Omental fat pad (tissue), 4 donors: Measurements from ENCODE around the gene MINAR2. TPM values are rescaled to one million over a fixed set of nuclear protein-coding genes. Genes with fewer than 3 reads are reported as not detected.
A peak's percentile ranks its signal among the peaks of the same experiment; 100 is the strongest.

Experiments
- ATAC-seq: fragments of 150-250 bp; one replicate; pipeline ENCODE4 v1.9.1; 2016; ENCODE audit warnings: mild to moderate bottlenecking, moderate library complexity; ENCODE audit not compliant: low FRiP score
- DNase-seq: peaks from one replicate; pipeline ENCODE4 v3.0.0-alpha.2; 2019; ENCODE audit warnings: low spot score
- total RNA-seq, 4 donors: library from RNA; depleted of rRNA; stranded (reverse); fragments of >200 nt; gene quantifications; one replicate each; pipeline ENCODE4 v1.1.0, GENCODE V29; 2016
- TF ChIP-seq, protein P1 (sequence below), 3 donors: fragments of 450-650 bp; IDR thresholded peaks; one replicate each; pipeline ENCODE4 v1.5.1; 2016 to 2017; ENCODE audit warnings: antibody characterized with exemption in 3 of 3, mild to moderate bottlenecking in 3 of 3, moderate library complexity in 2 of 3

MINAR2 gene
- total RNA-seq, 4 donors from 2014 or later, result not detected

DNA sequence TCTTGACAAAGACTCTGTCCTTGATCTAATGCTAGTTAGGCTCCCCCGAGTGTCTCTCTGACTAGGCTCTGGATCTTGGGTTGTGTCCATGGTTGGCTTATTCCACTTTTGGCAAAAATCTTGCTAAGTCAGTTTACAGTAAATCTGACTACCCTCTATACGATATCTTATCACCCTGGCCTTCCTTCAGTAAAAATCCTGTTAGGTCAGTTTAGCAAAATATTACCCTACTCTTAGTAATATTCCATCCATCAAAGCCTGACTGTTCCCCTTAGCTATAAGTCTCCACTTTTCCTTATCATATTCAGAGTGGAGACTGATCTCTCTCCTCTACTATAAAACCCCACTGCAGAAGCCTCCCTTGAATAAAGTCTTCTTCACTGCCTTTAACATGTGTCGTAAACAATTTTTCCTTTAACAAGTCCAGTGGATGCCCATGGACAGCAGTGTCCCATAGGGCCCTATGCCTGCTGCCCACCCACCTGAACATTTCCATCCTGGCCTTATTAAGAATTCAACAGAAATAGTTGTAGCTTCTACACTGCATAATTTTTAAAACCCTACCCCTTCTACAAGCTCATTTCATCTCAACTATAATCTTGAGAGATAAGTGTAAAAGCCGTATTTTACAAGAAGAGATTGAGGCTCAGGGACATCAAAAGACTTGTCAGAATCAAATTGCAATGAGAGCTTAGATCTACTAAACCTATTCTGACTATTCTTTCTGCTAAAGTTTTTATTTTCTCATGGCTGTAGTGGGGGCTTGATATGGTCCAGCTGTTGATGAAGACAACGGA is 22.3 kb downstream of the MINAR2 start:
- TF ChIP-seq, protein P1, sequence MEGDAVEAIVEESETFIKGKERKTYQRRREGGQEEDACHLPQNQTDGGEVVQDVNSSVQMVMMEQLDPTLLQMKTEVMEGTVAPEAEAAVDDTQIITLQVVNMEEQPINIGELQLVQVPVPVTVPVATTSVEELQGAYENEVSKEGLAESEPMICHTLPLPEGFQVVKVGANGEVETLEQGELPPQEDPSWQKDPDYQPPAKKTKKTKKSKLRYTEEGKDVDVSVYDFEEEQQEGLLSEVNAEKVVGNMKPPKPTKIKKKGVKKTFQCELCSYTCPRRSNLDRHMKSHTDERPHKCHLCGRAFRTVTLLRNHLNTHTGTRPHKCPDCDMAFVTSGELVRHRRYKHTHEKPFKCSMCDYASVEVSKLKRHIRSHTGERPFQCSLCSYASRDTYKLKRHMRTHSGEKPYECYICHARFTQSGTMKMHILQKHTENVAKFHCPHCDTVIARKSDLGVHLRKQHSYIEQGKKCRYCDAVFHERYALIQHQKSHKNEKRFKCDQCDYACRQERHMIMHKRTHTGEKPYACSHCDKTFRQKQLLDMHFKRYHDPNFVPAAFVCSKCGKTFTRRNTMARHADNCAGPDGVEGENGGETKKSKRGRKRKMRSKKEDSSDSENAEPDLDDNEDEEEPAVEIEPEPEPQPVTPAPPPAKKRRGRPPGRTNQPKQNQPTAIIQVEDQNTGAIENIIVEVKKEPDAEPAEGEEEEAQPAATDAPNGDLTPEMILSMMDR (IDR thresholded peaks at IDR 0.05), result no peak
- peak; percentile 50 for ATAC-seq
- no peak for DNase-seq

DNA sequence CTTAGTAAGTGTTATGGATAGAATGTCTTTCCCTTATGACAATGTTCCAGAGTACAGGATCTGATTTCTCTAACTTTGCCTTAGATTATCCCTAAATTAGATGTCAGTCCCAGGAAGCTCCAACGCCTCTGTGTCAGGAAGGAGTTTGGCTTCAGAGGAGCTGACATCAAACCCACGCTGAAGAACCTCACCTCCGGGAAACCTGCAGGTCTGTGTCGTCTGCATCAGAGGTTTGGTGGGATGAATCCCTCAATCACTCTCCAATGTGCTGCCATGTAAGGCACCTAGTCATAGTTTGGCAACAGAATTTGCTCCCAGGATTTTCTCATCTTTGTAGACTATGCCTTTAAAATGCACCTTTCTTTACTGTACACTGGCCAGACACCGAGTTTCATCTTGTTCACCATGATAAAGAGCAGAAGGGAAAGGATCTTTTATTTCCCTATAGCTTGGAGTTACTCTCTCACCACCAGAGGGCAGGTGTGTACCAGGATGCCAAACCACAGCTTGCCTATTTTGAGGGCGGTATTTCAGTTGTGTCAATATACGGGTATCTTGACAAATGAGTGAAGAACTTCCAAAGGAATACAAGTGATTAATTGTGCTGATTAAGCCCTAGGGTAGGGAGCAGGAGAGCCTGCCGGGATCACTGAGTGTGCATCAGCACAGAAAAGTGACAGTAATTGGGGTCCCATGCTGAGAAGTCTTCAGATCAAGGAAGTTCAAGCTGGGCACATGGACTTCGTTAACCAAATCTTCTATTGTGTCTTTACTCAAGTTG is 23.4 kb downstream of the MINAR2 start:
- DNase-seq (no peak), ATAC-seq (no peak)
- TF ChIP-seq, protein P1 (IDR thresholded peaks at IDR 0.05), result peak in 1 of 3 donors; percentile 39

DNA sequence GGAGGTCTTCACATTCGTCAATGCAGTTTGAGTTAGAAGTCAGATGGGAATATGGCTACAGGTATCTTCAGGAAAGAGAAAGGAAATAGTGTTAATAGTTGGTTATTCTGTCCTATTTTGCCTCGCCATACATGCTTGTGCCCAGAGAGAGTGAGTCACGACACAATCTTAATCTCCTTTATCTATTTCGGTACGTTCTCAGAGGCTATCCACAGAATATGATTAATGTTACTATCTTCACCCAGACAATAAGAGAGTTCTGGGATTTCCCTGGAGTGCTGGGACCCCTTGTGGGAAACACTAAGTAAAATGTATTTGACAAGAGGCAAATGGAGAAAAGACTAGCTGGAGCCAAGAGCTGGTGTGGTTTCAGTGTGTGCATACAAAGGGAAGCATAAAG is 25.5 kb downstream of the MINAR2 start:
- TF ChIP-seq, protein P1 (IDR thresholded peaks at IDR 0.05), result no peak
- DNase-seq (no peak), ATAC-seq (no peak)

DNA sequence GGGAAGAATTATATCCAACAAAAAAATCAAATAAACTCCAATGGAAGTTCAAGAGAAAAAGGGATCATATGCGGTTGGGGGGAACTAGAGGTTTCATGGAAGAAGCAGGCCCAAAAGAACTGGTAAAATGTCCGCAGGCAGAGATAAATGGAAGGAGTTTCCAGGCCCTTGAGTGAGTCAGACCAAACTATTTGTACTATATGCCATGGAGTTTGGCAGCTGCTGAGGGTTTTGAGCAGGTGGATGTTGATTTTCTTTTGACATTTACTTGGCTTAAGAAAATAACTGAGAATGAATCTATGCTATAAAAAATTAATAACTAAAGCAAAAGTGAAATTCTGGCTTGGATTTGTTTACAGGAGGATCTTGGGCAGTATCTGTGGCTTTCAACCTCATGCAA is 33.7 kb downstream of the MINAR2 start:
- no peak for ATAC-seq
- TF ChIP-seq, protein P1 (IDR thresholded peaks at IDR 0.05), result no peak
- DNase-seq, result no peak

DNA sequence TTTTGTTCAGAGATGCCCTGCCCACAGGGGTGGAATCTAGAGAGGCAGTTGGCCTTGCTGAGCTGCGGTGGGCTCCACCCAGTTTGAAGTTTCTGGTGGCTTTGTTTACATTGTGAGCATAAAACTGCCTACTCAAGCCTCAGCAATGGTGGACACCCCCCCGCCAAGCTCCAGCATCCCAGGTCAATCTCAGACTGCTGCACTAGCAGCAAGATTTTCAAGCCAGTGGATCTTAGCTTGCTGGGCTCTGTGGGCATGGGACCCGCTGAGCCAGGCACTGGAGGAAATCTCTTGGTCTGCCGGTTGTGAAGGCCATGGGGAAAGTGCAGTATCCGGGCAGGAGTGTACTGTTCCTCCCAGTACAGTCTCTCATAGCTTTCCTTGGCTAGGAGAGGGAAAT is 55.5 kb downstream of the MINAR2 start:
- ATAC-seq (no peak), DNase-seq (no peak)
- TF ChIP-seq, protein P1 (IDR thresholded peaks at IDR 0.05), result no peak

DNA sequence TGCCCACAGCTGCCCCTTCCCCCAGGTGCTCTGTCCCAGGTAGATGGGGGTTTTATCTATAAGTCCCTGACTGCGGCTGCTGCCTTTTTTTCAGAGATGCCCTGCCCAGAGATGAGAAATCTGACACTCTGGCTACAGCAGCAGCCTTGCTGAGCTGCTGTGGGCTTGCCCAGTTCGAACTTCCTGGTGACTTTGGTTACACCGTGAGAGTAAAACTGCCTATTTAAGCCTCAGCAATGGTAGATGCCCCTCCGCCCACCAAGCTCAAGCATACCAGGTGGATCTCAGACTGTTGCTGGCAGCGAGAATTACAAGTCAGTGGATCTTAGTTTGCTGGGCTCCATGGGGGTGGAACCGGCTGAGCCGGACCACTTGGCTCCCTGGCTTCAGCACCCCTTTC is 56.8 kb downstream of the MINAR2 start:
- ATAC-seq (no peak), DNase-seq (no peak)
- TF ChIP-seq, protein P1 (IDR thresholded peaks at IDR 0.05), result no peak
